Transverse colon (tissue), 4 donors: Measurements from ENCODE around the gene EBF3.

Experiments used
- POLR2A ChIP-seq: fragments of 450-650 bp; IDR thresholded peaks from one replicate; pipeline ENCODE4 v1.6.1; 2016; ENCODE audit warnings: antibody characterized with exemption, mild to moderate bottlenecking, moderate library complexity
- POLR2AphosphoS5 ChIP-seq, 3 donors: sonication (generic); formaldehyde crosslinking; IDR thresholded peaks; one replicate each; pipeline ENCODE4 v1.6.1; 2016; ENCODE audit warnings: antibody characterized with exemption in 3 of 3
- TF ChIP-seq, protein P1 (sequence below), 5 experiments: fragments of 200-600 bp in 3 of 5; fragments of 450-650 bp in 2 of 5; sonication (generic) in 3 of 5; IDR thresholded peaks; 1 replicate in 2 of 5; 2 replicates in 3 of 5; pipeline ENCODE4 v1.5.1; 2016 to 2017; ENCODE audit warnings: antibody characterized with exemption in 5 of 5, inconsistent platforms in 3 of 5, mild to moderate bottlenecking in 2 of 5, moderate library complexity in 1 of 5

- TF ChIP-seq, protein P1, sequence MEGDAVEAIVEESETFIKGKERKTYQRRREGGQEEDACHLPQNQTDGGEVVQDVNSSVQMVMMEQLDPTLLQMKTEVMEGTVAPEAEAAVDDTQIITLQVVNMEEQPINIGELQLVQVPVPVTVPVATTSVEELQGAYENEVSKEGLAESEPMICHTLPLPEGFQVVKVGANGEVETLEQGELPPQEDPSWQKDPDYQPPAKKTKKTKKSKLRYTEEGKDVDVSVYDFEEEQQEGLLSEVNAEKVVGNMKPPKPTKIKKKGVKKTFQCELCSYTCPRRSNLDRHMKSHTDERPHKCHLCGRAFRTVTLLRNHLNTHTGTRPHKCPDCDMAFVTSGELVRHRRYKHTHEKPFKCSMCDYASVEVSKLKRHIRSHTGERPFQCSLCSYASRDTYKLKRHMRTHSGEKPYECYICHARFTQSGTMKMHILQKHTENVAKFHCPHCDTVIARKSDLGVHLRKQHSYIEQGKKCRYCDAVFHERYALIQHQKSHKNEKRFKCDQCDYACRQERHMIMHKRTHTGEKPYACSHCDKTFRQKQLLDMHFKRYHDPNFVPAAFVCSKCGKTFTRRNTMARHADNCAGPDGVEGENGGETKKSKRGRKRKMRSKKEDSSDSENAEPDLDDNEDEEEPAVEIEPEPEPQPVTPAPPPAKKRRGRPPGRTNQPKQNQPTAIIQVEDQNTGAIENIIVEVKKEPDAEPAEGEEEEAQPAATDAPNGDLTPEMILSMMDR (IDR thresholded peaks at IDR 0.05) = no peak
- TF ChIP-seq POLR2A (no peak), POLR2AphosphoS5 (IDR thresholded peaks at IDR 0.05) (no peak)
Measured at GRCh38 chr10:129884398-129885078, 79.5 kb downstream of the EBF3 start.
